Measurements from ENCODE around the gene CDKN3. TPM values are rescaled to one million over a fixed set of nuclear protein-coding genes. Genes with fewer than 3 reads are reported as not detected.

Gene CDKN3
- total RNA-seq, 1 experiment from 2014 or later, result 62.5 TPM

DNA sequence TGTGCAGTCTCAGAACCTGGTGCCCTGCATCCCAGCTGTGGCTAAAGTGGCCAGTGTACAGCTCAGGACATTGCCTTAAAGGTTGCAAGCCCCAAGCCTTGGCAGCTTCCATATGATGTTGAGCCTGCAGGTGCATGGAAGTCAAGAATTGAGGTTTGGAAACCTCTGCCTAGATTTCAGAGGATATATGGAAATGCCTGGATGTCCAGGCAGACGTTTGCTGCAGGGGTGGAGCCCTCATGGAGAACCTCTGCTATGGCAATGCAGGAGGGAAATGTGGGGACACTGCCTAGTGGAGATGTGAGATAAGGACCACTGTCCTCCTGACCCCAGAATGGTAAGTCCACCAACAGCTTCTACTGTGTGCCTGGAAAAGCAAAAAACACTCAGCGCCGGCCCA lies 62.3 kb downstream of the CDKN3 start:
- CTCF ChIA-PET, result no interaction called here
- TF ChIP-seq ZFX (IDR thresholded peaks at IDR 0.05) (no peak), SP1 (IDR thresholded peaks at IDR 0.05; ENCODE audit: low read depth) (no peak), RAD21 (IDR thresholded peaks at IDR 0.05; ENCODE audit: low read depth) (no peak), EGR1 (IDR thresholded peaks at IDR 0.05; ENCODE audit: low read depth) (no peak), EZH2 (IDR thresholded peaks at IDR 0.05) (no peak), SRF (IDR thresholded peaks at IDR 0.05; ENCODE audit: low read depth) (no peak), POLR2AphosphoS5 (IDR thresholded peaks at IDR 0.05; ENCODE audit: low read depth, low read length) (no peak), CBX3 (IDR thresholded peaks at IDR 0.05; ENCODE audit: low read depth) (no peak), SIN3A (IDR thresholded peaks at IDR 0.05; ENCODE audit: low read depth) (no peak), ELF1 (IDR thresholded peaks at IDR 0.05; ENCODE audit: borderline replicate concordance, low read depth) (no peak), JUND (IDR thresholded peaks at IDR 0.05) (no peak)
- Histone ChIP-seq H3K36me3 (ENCODE audit: control insufficient read depth in 1 of 2, insufficient read depth in 2 of 2, low read length in 2 of 2) (no peaks in the 10 kb centered on the region), H3K27ac (ENCODE audit: low read depth, low read length) (no peak overlapping the region), H3K4me2 (ENCODE audit: low read length) (no peak overlapping the region), H3K9ac (ENCODE audit: low read length) (no peak overlapping the region), H2AFZ (ENCODE audit: low read depth, low read length, poor library complexity, severe bottlenecking) (no peak overlapping the region), H4K20me1 (ENCODE audit: insufficient read depth) (no peaks in the 10 kb centered on the region), H3K27me3 (ENCODE audit: insufficient read depth, low read length) (no peaks in the 10 kb centered on the region), H3K4me3 (replicated peaks in 1 of 2; ENCODE audit: low read depth in 1 of 2, low read length in 2 of 2) (no peak overlapping the region), H3K9me3 (ENCODE audit: control insufficient read depth in 1 of 2, insufficient read depth in 1 of 2, low read depth in 1 of 2, low read length in 2 of 2) (peaks cover 4 to 6% of the 10 kb centered on the region in 2 experiments; a peak in 1 of 4 replicates), H3K9me2 (ENCODE audit: insufficient read depth) (no peaks in the 10 kb centered on the region), H3K4me1 (ENCODE audit: control insufficient read depth in 1 of 2, insufficient read depth in 2 of 2, low read length in 2 of 2) (peaks cover 0 to 2% of the 10 kb centered on the region in 2 experiments; a peak in 2 of 4 replicates), H3K79me2 (ENCODE audit: insufficient read depth, low read length) (no peaks in the 10 kb centered on the region)
- ATAC-seq, result no peak
- POLR2A ChIA-PET, result no interaction called here
- no TSS peak for BruUV-seq (replicated peaks)
- RAD21 ChIA-PET (ENCODE audit: low non-redundant PET in 1 of 2, low total read pairs in 2 of 2, uncharacterized antibody in 2 of 2, unreplicated experiment in 2 of 2), result no interaction called here
- DNase-seq (ENCODE audit: low read depth, low spot score), result no peak
- intact Hi-C loops (cut with micrococcal nuclease), result no loop called here

- ChIA-PET CTCF (no interaction called here), RAD21 (ENCODE audit: low non-redundant PET in 1 of 2, low total read pairs in 2 of 2, uncharacterized antibody in 2 of 2, unreplicated experiment in 2 of 2) (no interaction called here), POLR2A (no interaction called here)
- no TSS peak for BruUV-seq (replicated peaks)
- ATAC-seq (no peak), DNase-seq (ENCODE audit: low read depth, low spot score) (no peak)
- Histone ChIP-seq H4K20me1 (ENCODE audit: insufficient read depth) (no peaks in the 10 kb centered on the region), H3K4me1 (ENCODE audit: control insufficient read depth in 1 of 2, insufficient read depth in 2 of 2, low read length in 2 of 2) (no peaks in the 10 kb centered on the region), H3K4me3 (replicated peaks in 1 of 2; ENCODE audit: low read depth in 1 of 2, low read length in 2 of 2) (no peak overlapping the region), H3K9ac (ENCODE audit: low read length) (no peak overlapping the region), H3K27me3 (ENCODE audit: insufficient read depth, low read length) (no peaks in the 10 kb centered on the region), H3K27ac (ENCODE audit: low read depth, low read length) (no peak overlapping the region), H3K36me3 (ENCODE audit: control insufficient read depth in 1 of 2, insufficient read depth in 2 of 2, low read length in 2 of 2) (no peaks in the 10 kb centered on the region), H3K79me2 (ENCODE audit: insufficient read depth, low read length) (no peaks in the 10 kb centered on the region), H3K4me2 (ENCODE audit: low read length) (no peak overlapping the region), H2AFZ (ENCODE audit: low read depth, low read length, poor library complexity, severe bottlenecking) (no peak overlapping the region), H3K9me2 (ENCODE audit: insufficient read depth) (no peaks in the 10 kb centered on the region), H3K9me3 (ENCODE audit: control insufficient read depth in 1 of 2, insufficient read depth in 1 of 2, low read depth in 1 of 2, low read length in 2 of 2) (peaks cover 4 to 6% of the 10 kb centered on the region in 2 experiments; a peak in 2 of 4 replicates)
- intact Hi-C loops (cut with micrococcal nuclease), result no loop called here
- no peak for TF ChIP-seq POLR2A (IDR thresholded peaks at IDR 0.05; ENCODE audit: borderline replicate concordance, extremely low read depth, insufficient read depth, insufficient read length)
- no peak for TF ChIP-seq YY1 (IDR thresholded peaks at IDR 0.05; ENCODE audit: extremely low read depth, insufficient replicate concordance, low read depth, low read length)
- no peak for TF ChIP-seq CBX3 (IDR thresholded peaks at IDR 0.05; ENCODE audit: low read depth)
- no peak for TF ChIP-seq EZH2 (IDR thresholded peaks at IDR 0.05)
- no peak for TF ChIP-seq JUND (IDR thresholded peaks at IDR 0.05)
- no peak for TF ChIP-seq CEBPB (IDR thresholded peaks at IDR 0.05; ENCODE audit: low read depth)
- no peak for TF ChIP-seq SRF (IDR thresholded peaks at IDR 0.05; ENCODE audit: low read depth)
- TF ChIP-seq, protein P1, sequence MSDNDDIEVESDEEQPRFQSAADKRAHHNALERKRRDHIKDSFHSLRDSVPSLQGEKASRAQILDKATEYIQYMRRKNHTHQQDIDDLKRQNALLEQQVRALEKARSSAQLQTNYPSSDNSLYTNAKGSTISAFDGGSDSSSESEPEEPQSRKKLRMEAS (IDR thresholded peaks at IDR 0.05), result no peak
- TF ChIP-seq SP1 (IDR thresholded peaks at IDR 0.05; ENCODE audit: low read depth), result no peak
- no peak for TF ChIP-seq SIN3A (IDR thresholded peaks at IDR 0.05; ENCODE audit: low read depth)
- TF ChIP-seq TCF7L2 (IDR thresholded peaks at IDR 0.05; ENCODE audit: borderline replicate concordance, extremely low read depth, insufficient read depth, insufficient read length), result no peak
- no peak for TF ChIP-seq ELF1 (IDR thresholded peaks at IDR 0.05; ENCODE audit: borderline replicate concordance, low read depth)
- no peak for TF ChIP-seq POLR2AphosphoS5 (IDR thresholded peaks at IDR 0.05; ENCODE audit: low read depth, low read length)
- TF ChIP-seq, protein P2, sequence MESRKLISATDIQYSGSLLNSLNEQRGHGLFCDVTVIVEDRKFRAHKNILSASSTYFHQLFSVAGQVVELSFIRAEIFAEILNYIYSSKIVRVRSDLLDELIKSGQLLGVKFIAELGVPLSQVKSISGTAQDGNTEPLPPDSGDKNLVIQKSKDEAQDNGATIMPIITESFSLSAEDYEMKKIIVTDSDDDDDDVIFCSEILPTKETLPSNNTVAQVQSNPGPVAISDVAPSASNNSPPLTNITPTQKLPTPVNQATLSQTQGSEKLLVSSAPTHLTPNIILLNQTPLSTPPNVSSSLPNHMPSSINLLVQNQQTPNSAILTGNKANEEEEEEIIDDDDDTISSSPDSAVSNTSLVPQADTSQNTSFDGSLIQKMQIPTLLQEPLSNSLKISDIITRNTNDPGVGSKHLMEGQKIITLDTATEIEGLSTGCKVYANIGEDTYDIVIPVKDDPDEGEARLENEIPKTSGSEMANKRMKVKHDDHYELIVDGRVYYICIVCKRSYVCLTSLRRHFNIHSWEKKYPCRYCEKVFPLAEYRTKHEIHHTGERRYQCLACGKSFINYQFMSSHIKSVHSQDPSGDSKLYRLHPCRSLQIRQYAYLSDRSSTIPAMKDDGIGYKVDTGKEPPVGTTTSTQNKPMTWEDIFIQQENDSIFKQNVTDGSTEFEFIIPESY (IDR thresholded peaks at IDR 0.05; ENCODE audit: extremely low read depth, insufficient replicate concordance, low read length), result no peak
- no peak for TF ChIP-seq EZH2phosphoT487 (IDR thresholded peaks at IDR 0.05; ENCODE audit: borderline replicate concordance)
- no peak for TF ChIP-seq ATF3 (IDR thresholded peaks at IDR 0.05)
Measured at GRCh38 chr14:54462048-54462447, 65.2 kb downstream of the CDKN3 start.
